ENCODE data around the gene RTN4R.

Gene RTN4R

DNA sequence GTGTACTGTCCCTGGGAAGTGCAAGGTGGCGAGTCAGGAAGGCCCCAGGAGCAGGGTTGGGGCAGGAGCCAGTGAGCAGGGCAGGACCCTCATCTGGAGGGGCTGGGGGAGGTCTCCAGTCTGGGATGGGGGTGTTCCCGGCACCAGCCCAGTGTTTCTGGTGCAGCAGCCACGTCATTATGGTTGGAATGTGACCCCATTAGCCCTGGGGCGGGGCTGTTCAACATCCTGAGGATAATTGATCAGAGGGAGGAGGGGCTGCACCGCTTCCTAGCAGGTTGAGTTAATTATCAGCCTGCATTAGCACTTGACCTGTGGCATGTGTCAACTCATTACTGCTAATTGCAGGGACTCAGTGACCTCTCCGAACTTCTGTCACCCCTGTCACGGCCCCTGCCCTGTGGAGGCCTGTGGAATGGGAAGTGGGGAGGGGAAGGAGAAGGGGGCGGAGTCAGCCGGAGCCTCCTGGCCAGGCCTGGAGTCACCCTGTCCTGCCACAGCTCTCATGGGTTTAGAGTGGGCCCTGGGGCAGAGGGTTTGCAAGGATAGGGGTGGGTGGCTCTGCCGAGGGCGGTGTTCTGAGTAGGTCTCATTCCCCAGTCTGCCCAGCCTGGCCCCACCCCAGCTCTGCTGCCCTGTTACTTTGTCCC lies 64.4 kb downstream of the RTN4R start:
- no peak for TF ChIP-seq CTCF (IDR thresholded peaks at IDR 0.05; ENCODE audit: low read length)
- Histone ChIP-seq H3K9ac (ENCODE audit: low read length) (no peak overlapping the region), H3K9me3 (ENCODE audit: low read length) (no peaks in the 10 kb centered on the region), H3K27ac (ENCODE audit: low read depth, low read length, poor library complexity, severe bottlenecking) (no peak overlapping the region), H3K36me3 (ENCODE audit: insufficient read depth, low read length) (no peaks in the 10 kb centered on the region), H3K79me2 (ENCODE audit: insufficient read depth, low read length) (no peaks in the 10 kb centered on the region), H3K4me1 (ENCODE audit: insufficient read depth, low read length, severe bottlenecking) (peaks cover 21% of the 10 kb centered on the region), H4K20me1 (ENCODE audit: insufficient read depth, low read length) (no peaks in the 10 kb centered on the region), H3K4me3 (ENCODE audit: low read depth, low read length, poor library complexity, severe bottlenecking) (no peak overlapping the region), H3K27me3 (ENCODE audit: insufficient read depth, low read length) (peaks cover 3% of the 10 kb centered on the region; the same call in 1 of the 2 replicates), H3K9me2 (ENCODE audit: low read depth, low read length) (no peaks in the 10 kb centered on the region), H2AFZ (ENCODE audit: low read length) (no peak overlapping the region), H3F3A (ENCODE audit: insufficient read depth, low read length) (no peaks in the 10 kb centered on the region), H3K4me2 (ENCODE audit: low read length) (no peak overlapping the region)

- TF ChIP-seq CTCF (IDR thresholded peaks at IDR 0.05; ENCODE audit: low read length) (no peak), EZH2 (IDR thresholded peaks at IDR 0.05; ENCODE audit: borderline replicate concordance, low read length) (no peak)
- Histone ChIP-seq H3K4me2 (ENCODE audit: low read length) (no peak overlapping the region), H3K27me3 (ENCODE audit: insufficient read depth, low read length) (peaks cover 3% of the 10 kb centered on the region; the same call in 1 of the 2 replicates), H3K4me1 (ENCODE audit: insufficient read depth, low read length, severe bottlenecking) (peaks cover 21% of the 10 kb centered on the region), H3K4me3 (ENCODE audit: low read depth, low read length, poor library complexity, severe bottlenecking) (no peak overlapping the region), H3K9me2 (ENCODE audit: low read depth, low read length) (no peaks in the 10 kb centered on the region), H4K20me1 (ENCODE audit: insufficient read depth, low read length) (no peaks in the 10 kb centered on the region), H2AFZ (ENCODE audit: low read length) (no peak overlapping the region), H3K9ac (ENCODE audit: low read length) (no peak overlapping the region), H3K9me3 (ENCODE audit: low read length) (no peaks in the 10 kb centered on the region), H3K79me2 (ENCODE audit: insufficient read depth, low read length) (no peaks in the 10 kb centered on the region), H3F3A (ENCODE audit: insufficient read depth, low read length) (no peaks in the 10 kb centered on the region), H3K36me3 (ENCODE audit: insufficient read depth, low read length) (no peaks in the 10 kb centered on the region), H3K27ac (ENCODE audit: low read depth, low read length, poor library complexity, severe bottlenecking) (no peak overlapping the region)
Measured at GRCh38 chr22:20203142-20203551, 65.0 kb downstream of the RTN4R start.

DNA sequence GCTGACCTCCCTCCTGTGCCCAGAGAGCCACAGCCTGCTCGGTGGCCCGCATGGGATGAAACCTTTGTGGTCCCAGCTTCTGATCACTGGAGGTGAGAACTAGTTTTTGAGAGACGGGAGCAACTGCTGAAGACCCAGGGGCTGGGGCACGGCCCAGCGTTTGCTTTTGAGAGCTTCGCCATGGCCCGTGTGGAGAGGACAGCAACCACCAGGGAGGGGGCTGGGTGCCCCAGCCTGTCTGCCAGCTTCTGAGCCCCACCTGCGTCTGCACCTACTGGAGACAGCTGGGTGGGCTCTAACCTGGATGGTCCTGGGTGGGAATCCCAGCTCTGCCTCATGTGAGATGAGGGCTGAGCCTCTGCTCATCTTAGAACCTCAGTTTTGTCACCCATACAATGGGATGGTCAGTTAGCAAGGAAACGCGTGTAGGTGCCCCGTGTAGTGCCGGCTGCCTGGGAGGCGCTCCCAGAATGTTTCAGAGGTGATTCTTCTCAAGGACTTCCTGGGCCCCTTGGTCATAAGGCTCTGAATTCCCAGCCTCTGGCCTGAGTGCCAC lies 66.2 kb downstream of the RTN4R start:
- H3K36me3 ChIP-seq (ENCODE audit: insufficient read depth, low read length), result no peaks in the 10 kb centered on the region
- no peak overlapping the region for H2AFZ ChIP-seq (ENCODE audit: low read length)
- H3K4me2 ChIP-seq (ENCODE audit: low read length), result no peak overlapping the region
- H3F3A ChIP-seq (ENCODE audit: insufficient read depth, low read length), result no peaks in the 10 kb centered on the region
- H3K27ac ChIP-seq (ENCODE audit: low read depth, low read length, poor library complexity, severe bottlenecking), result no peak overlapping the region
- no peak for TF ChIP-seq CTCF (IDR thresholded peaks at IDR 0.05; ENCODE audit: low read length)
- no peak for TF ChIP-seq EZH2 (IDR thresholded peaks at IDR 0.05; ENCODE audit: borderline replicate concordance, low read length)
- no peaks in the 10 kb centered on the region for H3K9me3 ChIP-seq (ENCODE audit: low read length)
- peaks cover 3% of the 10 kb centered on the region; the same call in 1 of the 2 replicates for H3K27me3 ChIP-seq (ENCODE audit: insufficient read depth, low read length)
- H3K9me2 ChIP-seq (ENCODE audit: low read depth, low read length), result no peaks in the 10 kb centered on the region
- no peaks in the 10 kb centered on the region for H3K79me2 ChIP-seq (ENCODE audit: insufficient read depth, low read length)
- H4K20me1 ChIP-seq (ENCODE audit: insufficient read depth, low read length), result no peaks in the 10 kb centered on the region
- no peak overlapping the region for H3K4me3 ChIP-seq (ENCODE audit: low read depth, low read length, poor library complexity, severe bottlenecking)
- peaks cover 15% of the 10 kb centered on the region for H3K4me1 ChIP-seq (ENCODE audit: insufficient read depth, low read length, severe bottlenecking)
- H3K9ac ChIP-seq (ENCODE audit: low read length), result no peak overlapping the region
